SW 1271 (cell line): Measurements from ENCODE around the gene HCST.

Source experiments
- DNase-seq, 2 experiments: peaks; one replicate each; lab custom pipeline; 2025; lab: John Stamatoyannopoulos, UW

Gene HCST

DNA sequence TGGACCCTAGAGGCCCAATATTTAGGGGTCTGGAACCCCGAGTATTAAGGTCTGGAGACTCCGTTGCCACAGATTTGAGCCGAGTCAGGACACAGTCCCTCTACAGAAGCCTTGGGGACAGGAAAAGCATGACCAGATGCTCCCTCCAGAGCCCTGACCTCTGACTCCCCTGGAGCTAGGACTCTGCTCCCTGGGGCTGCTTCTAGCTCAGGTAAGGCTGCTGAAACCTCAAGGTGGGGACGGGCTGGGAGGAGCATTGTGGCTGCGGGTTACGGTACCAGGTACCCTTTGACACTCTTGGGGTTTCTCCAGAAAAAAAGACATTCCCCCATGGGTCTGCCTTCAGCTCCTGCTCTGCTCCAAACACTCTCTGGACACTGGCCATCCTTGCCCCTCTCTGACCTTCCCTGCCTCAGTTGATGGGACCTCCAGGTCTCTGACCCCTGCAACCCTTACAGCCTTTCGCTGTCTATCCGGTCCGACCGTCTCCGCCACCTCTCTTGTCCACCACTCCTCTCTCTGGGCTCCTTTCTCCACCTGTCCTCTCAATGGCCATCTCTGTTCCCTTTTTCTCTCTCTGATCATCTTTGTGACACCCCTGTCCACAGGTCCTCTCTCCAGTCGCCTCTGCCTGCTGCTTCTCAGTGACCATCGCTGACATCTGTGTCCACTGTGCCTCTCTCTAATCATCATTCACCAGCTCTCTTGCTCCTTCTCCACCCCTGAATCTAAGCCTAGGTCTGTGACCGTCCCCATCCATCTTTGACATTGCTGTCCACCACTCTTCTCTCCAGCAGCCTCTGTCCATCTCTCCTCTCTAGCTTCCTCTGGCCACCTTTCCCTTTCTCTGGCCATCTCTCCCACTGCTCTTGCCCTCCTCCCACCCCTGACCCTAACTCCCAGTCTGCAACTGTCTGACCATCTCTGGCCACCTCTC is 35.3 kb downstream of the HCST start:
- DNase-seq = no peak

DNA sequence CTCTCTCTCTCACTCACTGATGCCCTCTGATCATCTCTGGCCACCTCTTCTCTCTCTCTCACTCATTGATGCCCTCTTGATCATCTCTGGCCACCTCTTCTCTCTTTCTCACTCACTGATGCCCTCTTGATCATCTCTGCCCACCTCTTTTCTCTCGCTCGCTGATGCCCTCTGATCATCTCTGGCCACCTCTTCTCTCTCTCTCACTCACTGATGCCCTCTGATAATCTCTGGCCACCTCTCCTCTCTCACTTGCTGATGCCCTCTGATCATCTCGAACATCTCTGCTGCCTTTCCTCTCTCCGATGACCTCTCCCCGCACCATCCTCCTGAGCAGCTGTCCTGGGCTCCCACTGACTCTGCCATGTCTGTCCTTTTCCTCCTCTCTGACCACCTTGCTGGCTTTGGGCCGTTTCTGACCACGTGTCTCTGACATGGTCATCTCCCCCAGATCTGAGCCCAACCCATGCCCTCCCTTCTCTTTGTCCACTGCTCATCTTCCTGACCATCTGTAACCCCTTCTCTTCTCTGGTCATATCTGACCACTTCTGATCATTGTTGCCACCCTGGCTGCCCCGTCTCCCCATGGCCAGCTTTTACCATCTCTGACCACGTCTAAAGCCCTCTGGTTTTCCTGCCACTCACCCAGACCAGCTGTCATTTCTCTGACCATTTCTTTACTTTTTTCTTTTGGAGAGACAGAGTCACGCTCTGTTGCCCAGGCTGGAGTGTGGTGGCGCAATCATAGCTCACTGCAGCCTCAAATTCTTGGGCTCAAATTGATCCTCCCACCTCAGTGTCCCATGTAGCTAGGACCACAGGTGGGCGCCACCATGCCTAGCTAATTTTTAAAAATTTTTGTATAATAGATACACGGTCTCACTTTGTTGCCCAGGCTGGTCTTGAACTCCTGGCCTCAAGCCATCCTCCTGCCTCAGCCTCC is 36.2 kb downstream of the HCST start:
- no peak for DNase-seq

DNA sequence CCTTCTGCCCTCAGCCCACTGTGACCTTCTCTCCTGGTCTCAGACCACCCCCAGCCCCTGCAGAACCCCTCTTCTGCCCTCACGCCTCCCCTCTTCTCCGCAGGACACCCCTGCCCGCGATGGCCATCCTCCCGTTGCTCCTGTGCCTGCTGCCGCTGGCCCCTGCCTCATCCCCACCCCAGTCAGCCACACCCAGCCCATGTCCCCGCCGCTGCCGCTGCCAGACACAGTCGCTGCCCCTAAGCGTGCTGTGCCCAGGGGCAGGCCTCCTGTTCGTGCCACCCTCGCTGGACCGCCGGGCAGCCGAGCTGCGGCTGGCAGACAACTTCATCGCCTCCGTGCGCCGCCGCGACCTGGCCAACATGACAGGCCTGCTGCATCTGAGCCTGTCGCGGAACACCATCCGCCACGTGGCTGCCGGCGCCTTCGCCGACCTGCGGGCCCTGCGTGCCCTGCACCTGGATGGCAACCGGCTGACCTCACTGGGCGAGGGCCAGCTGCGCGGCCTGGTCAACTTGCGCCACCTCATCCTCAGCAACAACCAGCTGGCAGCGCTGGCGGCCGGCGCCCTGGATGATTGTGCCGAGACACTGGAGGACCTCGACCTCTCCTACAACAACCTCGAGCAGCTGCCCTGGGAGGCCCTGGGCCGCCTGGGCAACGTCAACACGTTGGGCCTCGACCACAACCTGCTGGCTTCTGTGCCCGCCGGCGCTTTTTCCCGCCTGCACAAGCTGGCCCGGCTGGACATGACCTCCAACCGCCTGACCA is 37.2 kb downstream of the HCST start:
- no peak for DNase-seq

DNA sequence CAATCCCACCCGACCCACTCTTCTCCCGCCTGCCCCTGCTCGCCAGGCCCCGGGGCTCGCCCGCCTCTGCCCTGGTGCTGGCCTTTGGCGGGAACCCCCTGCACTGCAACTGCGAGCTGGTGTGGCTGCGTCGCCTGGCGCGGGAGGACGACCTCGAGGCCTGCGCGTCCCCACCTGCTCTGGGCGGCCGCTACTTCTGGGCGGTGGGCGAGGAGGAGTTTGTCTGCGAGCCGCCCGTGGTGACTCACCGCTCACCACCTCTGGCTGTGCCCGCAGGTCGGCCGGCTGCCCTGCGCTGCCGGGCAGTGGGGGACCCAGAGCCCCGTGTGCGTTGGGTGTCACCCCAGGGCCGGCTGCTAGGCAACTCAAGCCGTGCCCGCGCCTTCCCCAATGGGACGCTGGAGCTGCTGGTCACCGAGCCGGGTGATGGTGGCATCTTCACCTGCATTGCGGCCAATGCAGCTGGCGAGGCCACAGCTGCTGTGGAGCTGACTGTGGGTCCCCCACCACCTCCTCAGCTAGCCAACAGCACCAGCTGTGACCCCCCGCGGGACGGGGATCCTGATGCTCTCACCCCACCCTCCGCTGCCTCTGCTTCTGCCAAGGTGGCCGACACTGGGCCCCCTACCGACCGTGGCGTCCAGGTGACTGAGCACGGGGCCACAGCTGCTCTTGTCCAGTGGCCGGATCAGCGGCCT is 37.9 kb downstream of the HCST start:
- no peak for DNase-seq

DNA sequence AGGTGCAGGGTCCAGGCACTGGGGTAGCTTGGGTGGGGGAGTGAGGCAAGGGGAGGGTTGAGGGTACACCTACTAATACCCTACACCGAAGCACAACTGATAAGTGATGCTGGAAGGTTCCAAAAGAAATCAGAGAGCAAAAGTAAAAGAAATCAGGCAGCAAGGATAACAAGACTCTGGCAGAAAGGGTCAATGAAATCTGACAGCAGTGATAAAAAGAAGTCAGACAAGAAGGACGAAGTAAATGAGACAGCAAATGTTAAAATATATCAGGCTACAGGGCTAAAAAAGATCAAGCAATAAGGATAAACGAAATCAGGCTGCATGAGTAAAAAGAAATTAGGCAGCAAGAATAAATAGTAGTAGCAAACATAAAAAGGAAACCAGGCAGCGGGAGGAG is 38.5 kb downstream of the HCST start:
- no peak for DNase-seq

DNA sequence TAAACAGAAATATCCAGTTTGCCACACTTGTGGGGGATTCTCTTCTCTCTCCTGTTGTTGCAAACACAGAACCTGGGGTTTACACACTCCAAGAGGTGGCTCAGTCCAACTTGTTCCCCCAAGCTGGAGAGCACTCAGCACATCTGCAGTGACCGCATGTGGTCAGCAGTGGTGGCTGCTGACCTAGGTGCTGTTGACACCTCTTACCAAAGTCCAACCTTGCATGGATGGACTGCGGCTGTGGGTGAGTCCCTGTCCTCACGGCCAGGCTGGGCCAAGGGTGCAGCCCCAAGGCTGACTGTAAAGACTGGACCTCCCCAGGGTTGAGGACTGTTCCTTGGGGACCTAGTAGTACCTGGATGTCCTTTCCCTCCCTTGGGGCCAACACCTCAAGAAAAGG is 39.9 kb downstream of the HCST start:
- DNase-seq = no peak

DNA sequence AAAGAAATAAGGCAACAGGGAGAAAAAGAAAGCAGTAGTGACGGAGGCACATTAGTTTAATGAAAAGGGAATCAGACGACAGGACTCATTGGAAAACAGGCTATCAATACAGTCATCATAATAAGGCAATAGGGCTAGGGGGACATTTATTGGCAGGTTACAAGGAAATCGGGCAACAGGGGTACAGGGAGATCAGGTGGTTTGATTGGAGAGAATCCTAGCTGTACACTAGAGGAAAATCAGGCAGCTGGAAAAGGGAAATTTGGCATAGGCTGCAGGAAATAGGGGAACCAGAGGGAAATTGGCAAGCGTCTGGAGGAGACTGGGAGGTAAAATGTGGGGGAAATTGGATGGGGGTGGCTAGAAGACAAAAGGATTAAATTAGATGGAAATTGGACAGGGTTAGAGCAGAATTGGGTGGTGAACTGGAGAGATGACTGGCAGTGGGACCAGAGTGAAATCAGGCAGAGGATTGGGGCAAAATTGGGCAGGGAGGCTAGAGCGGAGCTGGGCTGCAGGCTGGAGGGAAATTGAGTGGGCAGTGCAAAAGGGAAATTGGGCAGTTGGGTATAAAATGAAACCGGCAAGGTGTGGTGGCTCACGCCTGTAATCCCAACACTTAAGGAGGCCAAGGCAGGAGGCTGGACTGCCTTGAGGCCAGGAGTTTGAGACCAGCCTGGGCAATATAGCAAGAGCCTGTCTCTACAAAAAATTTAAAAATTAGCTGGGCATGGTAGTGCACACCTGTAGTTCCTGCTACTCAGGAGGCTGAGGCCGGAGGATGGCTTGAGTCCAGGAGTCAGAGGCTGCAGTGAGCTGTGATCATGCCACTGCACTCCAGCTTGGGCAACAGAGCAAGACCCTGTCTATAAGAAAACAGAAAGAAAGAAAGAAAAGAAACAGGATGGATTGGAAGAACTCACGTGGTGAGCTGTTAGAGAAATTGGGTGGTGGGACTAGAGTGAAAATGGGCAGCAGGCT is 41.3 kb downstream of the HCST start:
- no peak for DNase-seq

DNA sequence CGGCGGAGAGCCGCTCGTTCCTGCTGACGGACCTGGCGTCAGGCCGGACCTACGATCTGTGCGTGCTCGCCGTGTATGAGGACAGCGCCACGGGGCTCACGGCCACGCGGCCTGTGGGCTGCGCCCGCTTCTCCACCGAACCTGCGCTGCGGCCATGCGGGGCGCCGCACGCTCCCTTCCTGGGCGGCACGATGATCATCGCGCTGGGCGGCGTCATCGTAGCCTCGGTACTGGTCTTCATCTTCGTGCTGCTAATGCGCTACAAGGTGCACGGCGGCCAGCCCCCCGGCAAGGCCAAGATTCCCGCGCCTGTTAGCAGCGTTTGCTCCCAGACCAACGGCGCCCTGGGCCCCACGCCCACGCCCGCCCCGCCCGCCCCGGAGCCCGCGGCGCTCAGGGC is 42.2 kb downstream of the HCST start:
- DNase-seq = no peak

DNA sequence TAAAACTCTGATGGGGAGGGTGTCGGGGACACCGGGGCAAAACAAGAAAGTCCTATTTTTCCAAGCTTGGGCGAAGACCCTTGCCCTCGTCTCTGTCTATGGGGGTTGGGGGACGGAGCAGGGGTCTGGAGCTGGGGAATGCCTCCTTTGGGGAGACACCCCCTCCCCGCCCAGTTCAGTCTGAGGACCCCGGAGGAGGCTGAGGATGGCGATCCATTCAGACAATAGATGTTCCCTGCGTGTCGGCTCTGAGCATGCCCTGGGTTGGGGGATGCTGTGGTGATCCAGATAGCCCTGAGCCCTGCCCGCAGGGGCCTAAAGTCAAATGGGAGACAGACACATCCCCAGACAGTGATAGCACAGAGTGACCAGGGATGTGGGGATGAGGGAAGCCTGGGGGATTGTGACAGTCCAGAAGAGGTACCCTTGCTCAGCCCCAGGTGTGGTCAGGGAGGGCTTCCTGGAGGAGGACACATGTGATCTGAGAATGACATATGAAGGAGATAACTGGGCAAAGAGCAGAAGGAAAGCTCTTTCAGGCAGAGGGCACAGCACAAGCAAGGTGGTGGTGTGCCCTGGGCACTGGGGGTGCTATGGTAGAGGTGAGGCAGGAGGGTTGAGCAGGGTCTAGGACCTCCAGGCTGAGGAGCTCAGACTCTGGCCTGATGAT is 42.9 kb downstream of the HCST start:
- DNase-seq = no peak

DNA sequence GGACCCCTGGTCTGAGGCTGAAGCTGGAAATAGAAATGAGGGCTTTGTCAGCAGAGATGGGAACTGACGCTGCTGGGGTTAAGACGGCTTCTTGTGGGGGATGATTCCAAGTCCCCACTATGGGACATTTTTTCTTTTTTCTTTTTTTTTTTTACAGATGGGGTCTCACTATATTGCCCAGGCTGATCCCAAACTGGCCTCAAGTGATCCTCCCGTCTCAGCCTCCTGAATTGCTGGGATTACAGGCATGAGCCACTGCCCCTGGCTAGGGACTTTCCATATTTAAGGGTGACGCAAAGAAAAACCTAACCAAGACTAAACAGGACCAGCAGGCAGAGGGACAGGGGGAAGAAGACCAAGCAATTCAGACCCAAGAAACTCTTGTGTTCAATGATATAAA is 43.9 kb downstream of the HCST start:
- no peak for DNase-seq

DNA sequence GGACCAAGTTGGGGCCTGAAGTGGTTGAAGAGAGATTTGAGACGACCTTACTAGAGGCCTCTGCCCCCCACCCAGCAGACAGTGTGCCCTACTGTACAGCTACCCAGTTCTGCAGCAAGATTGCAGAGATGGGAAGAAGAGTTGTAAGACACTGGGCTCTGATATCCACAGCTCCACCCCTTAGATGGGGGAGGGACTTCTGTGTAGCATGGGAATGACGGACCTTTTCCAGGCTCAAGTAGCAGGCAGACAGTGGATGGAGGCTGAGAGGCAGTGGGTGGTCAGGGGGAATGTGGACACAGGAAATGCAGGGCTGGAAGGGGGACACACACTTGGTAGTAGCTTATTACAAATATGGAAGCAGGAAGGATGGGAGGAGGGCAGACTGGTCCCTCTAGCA is 46.8 kb downstream of the HCST start:
- DNase-seq = no peak
